Measurements from ENCODE around the gene FARP2.
"Not testable (repeated sequence)": the region's sequence is repeated elsewhere in the genome, so short reads cannot be mapped to it uniquely, and the experiment has no call there.

FARP2 gene

GRCh38 chr2:241451840-241452506 is 95.9 kb downstream of the FARP2 start:
- in situ Hi-C loops (cut with MboI; ENCODE audit: low sequenced_read_pairs) = no loop called here

- in situ Hi-C loops (cut with MboI; ENCODE audit: low sequenced_read_pairs) = not testable (repeated sequence)
Observed at GRCh38 chr2:241453919-241454318, 97.8 kb downstream of the FARP2 start.

- in situ Hi-C loops (cut with MboI; ENCODE audit: low sequenced_read_pairs) = no loop called here
Observed at GRCh38 chr2:241454837-241455485, 98.9 kb downstream of the FARP2 start.

GRCh38 chr2:241456546-241456945 is 100.5 kb downstream of the FARP2 start:
- in situ Hi-C loops (cut with MboI; ENCODE audit: low sequenced_read_pairs) = no loop called here

GRCh38 chr2:241458687-241459086 is 102.6 kb downstream of the FARP2 start:
- in situ Hi-C loops (cut with MboI; ENCODE audit: low sequenced_read_pairs) = no loop called here

GRCh38 chr2:241459520-241459919 is 103.4 kb downstream of the FARP2 start:
- in situ Hi-C loops (cut with MboI; ENCODE audit: low sequenced_read_pairs) = no loop called here

- in situ Hi-C loops (cut with MboI; ENCODE audit: low sequenced_read_pairs) = no loop called here
Observed at GRCh38 chr2:241460631-241461030, 104.5 kb downstream of the FARP2 start.

- in situ Hi-C loops (cut with MboI; ENCODE audit: low sequenced_read_pairs) = no loop called here
Observed at GRCh38 chr2:241461693-241462677, 105.9 kb downstream of the FARP2 start.

- in situ Hi-C loops (cut with MboI; ENCODE audit: low sequenced_read_pairs) = no loop called here
Observed at GRCh38 chr2:241463276-241464135, 107.4 kb downstream of the FARP2 start.

GRCh38 chr2:241465543-241465942 is 109.5 kb downstream of the FARP2 start:
- in situ Hi-C loops (cut with MboI; ENCODE audit: low sequenced_read_pairs) = no loop called here

GRCh38 chr2:241466230-241466629 is 110.1 kb downstream of the FARP2 start:
- in situ Hi-C loops (cut with MboI; ENCODE audit: low sequenced_read_pairs) = no loop called here

- in situ Hi-C loops (cut with MboI; ENCODE audit: low sequenced_read_pairs) = no loop called here
Observed at GRCh38 chr2:241467777-241468475, 111.8 kb downstream of the FARP2 start.

- in situ Hi-C loops (cut with MboI; ENCODE audit: low sequenced_read_pairs) = no loop called here
Observed at GRCh38 chr2:241468476-241468781, 112.3 kb downstream of the FARP2 start.

GRCh38 chr2:241469746-241470145 is 113.7 kb downstream of the FARP2 start:
- in situ Hi-C loops (cut with MboI; ENCODE audit: low sequenced_read_pairs) = no loop called here

GRCh38 chr2:241473399-241473798 is 117.3 kb downstream of the FARP2 start:
- in situ Hi-C loops (cut with MboI; ENCODE audit: low sequenced_read_pairs) = no loop called here

- in situ Hi-C loops (cut with MboI; ENCODE audit: low sequenced_read_pairs) = no loop called here
Observed at GRCh38 chr2:241475267-241475666, 119.2 kb downstream of the FARP2 start.

- in situ Hi-C loops (cut with MboI; ENCODE audit: low sequenced_read_pairs) = no loop called here
Observed at GRCh38 chr2:241478166-241478565, 122.1 kb downstream of the FARP2 start.

GRCh38 chr2:241479026-241479898 is 123.2 kb downstream of the FARP2 start:
- in situ Hi-C loops (cut with MboI; ENCODE audit: low sequenced_read_pairs) = no loop called here

GRCh38 chr2:241481687-241482086 is 125.6 kb downstream of the FARP2 start:
- in situ Hi-C loops (cut with MboI; ENCODE audit: low sequenced_read_pairs) = no loop called here
